HG03103 (cell line): ENCODE measurements around the gene LPP.

Experiments used
- ATAC-seq: cut with Tn5 transposase; IDR thresholded peaks from one replicate; pipeline ENCODE4 v1.9.1; 2021; ENCODE audit warnings: low read depth; ENCODE audit not compliant: unreplicated experiment

The LPP gene

DNA sequence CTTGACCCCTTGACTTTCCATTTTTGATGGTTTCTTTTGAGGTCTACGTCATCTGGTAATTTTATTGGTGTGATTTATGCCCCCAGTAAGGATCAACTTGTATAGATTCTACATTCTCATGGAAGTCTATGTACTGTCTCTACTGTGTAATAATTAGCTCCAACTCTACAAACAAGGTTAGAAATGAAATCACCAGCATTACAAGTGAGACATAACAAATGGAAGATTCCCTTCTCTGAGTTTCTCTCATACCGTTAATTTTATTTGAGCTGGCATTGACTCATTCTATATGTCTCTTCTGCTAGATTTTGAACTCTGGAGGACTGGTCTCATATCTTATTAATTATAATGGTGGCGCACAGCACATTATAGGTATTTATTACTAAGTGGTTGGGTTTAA, 138.9 kb downstream of the LPP start:
- ATAC-seq: no peak

DNA sequence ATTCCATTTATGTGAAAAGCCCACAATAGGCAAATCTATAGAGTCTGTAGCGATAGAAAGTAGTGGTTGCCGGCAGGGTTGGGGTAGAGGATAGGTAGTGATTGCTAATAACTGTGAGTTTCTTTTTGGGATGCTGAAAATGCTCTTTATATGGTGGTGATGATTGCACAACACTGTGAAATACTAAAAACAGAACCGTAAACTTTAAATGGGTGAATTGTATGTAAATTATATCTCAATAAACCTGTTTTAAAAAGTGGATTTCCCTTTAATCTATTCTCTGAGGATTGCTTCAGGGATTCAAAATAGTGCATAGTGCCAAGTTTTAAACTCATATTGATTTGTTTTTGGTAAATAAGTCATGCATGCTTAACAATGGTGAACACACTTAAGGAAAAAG, 140.2 kb downstream of the LPP start:
- no peak for ATAC-seq

DNA sequence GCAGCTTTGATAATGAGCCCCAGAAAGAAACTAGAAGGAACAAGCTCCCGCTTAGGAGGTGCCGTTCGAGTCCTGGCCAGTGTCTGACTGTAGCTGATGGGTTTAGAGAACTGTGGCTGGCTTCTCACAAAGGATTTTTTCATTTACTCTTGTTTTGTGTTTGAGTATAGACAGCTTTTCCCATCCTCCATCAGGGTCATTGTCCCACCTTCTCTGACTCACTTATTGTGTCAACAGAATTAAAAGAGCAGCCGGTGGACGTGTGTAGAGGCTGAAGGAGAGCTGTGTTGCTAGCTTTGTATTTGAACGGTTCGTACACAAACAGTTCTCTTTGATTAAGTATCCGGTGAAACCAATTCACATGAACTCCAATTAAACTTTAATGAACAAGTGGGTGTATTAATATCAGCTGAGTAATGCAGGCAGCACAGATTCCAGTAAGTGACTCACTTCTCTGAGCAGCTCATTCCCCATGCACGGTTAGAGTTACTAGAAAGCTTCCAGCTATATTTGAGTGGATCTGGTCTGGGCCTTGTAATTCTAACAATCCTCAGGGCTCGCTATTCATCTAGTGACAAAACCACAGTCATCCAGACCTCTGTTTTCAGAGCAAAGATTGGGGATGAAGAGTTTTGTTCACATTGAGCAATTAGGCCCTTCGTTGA, 141.0 kb downstream of the LPP start:
- ATAC-seq: no peak

GRCh38 chr3:188295876-188296275, 141.9 kb downstream of the LPP start:
- no peak for ATAC-seq

GRCh38 chr3:188296761-188297612, 143.0 kb downstream of the LPP start:
- no peak for ATAC-seq

- ATAC-seq: no peak
These were observed 144.6 kb downstream of the LPP start for GRCh38 chr3:188298585-188298984.

- no peak for ATAC-seq
These were observed 145.1 kb downstream of the LPP start for GRCh38 chr3:188299068-188299467.

- ATAC-seq: no peak
These were observed 145.8 kb downstream of the LPP start for GRCh38 chr3:188299708-188300107.

- no peak for ATAC-seq
These were observed 147.2 kb downstream of the LPP start for GRCh38 chr3:188301147-188301546.

- no peak for ATAC-seq
These were observed 149.4 kb downstream of the LPP start for GRCh38 chr3:188303286-188303799.

DNA sequence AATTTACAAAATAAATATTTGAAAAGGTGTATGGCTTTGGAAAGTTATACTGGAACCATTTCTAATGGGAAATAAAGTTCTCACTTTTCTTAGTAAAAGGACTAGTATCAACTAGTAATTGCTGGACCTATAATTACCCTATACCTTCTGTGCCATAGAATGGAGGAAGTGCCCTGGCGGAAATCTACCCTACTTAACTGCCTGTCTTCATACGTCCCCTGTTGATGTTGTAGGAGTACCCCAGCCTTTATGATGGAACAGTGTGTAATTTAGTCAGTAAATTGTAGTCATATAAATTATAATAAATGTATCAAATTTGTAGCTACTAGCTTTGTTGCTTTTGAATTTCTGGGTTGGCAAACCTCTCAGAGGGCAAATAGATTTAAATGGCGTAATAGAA, 149.9 kb downstream of the LPP start:
- ATAC-seq: no peak

DNA sequence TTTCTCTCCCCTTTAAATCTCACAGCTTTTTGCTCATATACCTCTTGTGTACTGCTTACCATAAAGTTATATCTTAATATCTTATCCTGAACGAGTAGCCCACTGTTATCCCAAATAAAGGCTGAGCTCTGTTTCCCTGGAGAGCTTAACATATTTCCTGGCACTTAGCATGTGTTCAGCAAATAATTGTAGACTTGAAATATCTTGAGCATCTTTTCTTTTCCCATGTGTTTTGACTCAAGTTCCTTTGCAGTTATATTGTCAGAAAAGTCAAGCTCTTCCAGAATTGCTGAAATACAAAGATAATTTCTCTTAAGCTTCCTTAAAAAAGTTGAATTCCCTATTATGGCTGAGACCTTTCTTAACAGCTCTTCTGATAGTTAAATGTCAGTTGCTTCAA, 150.5 kb downstream of the LPP start:
- no peak for ATAC-seq

DNA sequence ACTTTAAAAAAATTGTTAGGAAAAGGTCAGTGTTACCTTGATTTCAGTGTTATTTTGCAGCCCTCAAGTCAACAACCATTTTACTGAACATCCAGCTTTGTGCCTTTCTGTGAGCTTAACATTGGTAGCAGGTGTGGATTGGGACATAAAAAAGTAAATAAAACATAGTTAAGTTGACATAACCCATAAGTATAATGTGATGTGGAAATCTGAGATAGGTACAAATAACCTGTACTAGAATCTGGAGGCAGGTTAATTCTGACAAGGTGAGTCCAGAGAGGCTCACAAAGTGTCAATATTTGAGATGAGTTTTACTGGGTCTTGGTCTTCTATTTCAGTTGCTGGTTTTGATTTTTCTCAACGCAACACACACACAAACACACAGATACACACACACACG, 151.3 kb downstream of the LPP start:
- ATAC-seq: no peak

DNA sequence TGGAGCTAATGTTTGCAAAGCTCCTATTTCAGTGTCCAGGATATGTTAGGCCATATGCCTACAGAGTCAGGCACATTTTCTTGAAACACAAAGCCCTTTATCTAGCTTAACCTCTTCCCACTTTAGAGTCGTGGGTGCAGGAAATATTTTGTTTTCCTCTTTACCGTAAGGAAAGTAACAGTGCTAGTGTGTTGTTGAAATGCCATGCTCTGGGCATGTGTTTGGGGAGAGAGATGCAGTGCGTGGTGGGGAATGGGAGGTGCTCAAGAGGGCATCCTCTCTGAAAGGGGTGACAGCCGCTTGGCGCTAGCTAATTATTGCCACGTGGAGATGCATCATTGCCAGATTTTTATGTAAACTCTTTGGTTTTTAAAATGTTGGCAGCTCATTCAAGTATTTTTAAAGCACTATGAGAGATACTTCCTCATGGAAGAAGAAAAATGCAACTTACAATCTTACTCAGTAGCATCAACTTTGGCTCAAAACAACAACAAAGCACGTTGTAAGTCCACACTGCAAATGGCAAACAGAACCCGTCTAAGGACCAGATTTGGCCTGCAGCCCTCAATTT, 152.6 kb downstream of the LPP start:
- ATAC-seq: no peak

- peak; percentile 98 for ATAC-seq
These were observed 155.7 kb downstream of the LPP start for GRCh38 chr3:188309437-188310269.

DNA sequence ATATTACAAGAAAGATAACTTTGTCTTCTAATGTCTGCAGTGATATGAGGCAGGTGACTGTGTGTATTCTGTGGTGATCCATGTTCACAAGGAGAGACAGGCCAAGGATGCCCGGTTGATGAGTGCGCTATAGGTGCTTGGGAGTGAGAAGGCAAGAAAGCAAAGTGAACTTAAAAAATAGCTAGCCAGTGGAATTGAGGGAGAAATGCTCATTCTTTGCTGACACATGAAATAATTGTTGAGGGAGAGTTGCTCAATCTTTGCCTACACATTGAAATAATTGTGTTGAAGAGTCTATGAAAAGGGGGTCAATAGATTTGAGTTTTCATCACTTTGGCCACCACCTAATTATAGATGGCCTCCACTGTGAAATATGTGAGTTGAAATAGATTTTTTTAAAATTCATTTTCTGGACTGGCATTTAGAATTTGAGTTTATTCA, 156.3 kb downstream of the LPP start:
- ATAC-seq: no peak

GRCh38 chr3:188315553-188315952, 161.6 kb downstream of the LPP start:
- no peak for ATAC-seq

GRCh38 chr3:188316021-188316722, 162.2 kb downstream of the LPP start:
- ATAC-seq: no peak

DNA sequence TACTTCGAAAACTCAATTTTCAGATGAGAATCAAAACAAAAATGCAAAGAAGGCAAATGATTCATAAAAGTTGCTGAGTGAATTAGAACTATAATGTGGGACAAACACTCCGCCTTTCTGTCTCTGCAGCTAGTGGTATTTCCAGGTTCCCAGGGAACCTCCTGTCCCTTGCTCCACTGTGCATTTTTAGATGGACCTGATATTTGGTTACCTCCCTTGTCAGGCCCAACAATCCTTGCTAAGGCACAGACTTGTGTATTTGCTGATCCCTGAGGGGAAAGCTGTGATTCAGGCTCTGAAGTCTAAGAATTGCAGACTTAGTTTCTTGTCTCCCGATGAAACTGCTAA, 162.7 kb downstream of the LPP start:
- ATAC-seq: no peak

- no peak for ATAC-seq
These were observed 165.6 kb downstream of the LPP start for GRCh38 chr3:188319569-188319968.
